ENCODE measurements around the gene TRIM7. TPM values are rescaled to one million over a fixed set of nuclear protein-coding genes. Genes with fewer than 3 reads are reported as not detected.

TRIM7 gene
- total and polyA plus RNA-seq, 2 of the 4 experiments (the other 2 are of a cell fraction): 0.54 to 1.0 TPM

DNA sequence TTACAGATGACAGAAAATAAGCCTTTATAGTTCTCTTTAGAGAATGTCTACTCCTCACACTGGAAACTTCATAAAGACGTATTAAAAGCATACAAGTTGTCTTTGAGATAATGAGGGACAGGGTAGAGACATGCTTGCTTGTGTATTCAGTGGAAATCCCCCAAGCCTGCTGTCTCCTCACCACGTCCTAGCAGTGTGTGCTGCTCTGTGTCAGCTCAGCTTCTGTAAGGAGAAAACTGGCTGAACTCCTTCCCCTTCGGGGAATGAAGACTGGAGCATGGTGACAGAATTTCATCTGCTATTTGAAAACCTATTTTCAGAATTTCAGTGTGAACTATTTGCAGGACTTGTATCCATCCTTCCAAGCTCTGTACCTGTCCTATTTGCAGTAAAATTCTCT is 48.2 kb downstream of the TRIM7 start:
- Histone ChIP-seq H4K8ac (ENCODE audit: low read depth in 2 of 2, low read length in 2 of 2) (no peak overlapping the region), H3K9me3 (ENCODE audit: control insufficient read depth, insufficient read depth, low read length) (no peaks in the 10 kb centered on the region), H3K14ac (replicated peaks; ENCODE audit: low read depth, low read length) (no peak overlapping the region), H3K9ac (ENCODE audit: low read depth, low read length) (no peak overlapping the region), H3K56ac (ENCODE audit: extremely low read depth, insufficient read depth, low read length) (no peak overlapping the region), H2AFZ (replicated peaks; ENCODE audit: low read length, poor library complexity) (no peak overlapping the region), H3K27ac (ENCODE audit: insufficient read depth, low read length) (no peak overlapping the region), H4K5ac (ENCODE audit: low read depth, low read length) (no peak overlapping the region), H2AK5ac (ENCODE audit: low read depth, low read length) (no peak overlapping the region), H2BK20ac (ENCODE audit: low read depth, low read length) (no peak overlapping the region), H2AK9ac (replicated peaks; ENCODE audit: low read depth, low read length, poor library complexity) (no peak overlapping the region), H2BK5ac (ENCODE audit: low read depth, low read length, poor library complexity, severe bottlenecking) (no peak overlapping the region), H3K18ac (ENCODE audit: low read depth, low read length) (no peak overlapping the region), H3K36me3 (ENCODE audit: control insufficient read depth, insufficient read depth, low read length) (no peaks in the 10 kb centered on the region), H3K4ac (ENCODE audit: low read depth, low read length) (no peak overlapping the region), H4K20me1 (ENCODE audit: insufficient read depth, low read length) (no peaks in the 10 kb centered on the region), H2BK120ac (ENCODE audit: low read depth, low read length) (no peak overlapping the region), H3K9me1 (ENCODE audit: insufficient read depth, low read length) (no peaks in the 10 kb centered on the region; the same call in 1 of the 2 replicates), H3K4me3 (ENCODE audit: insufficient read depth, low read depth, low read length) (no peak overlapping the region), H4K91ac (ENCODE audit: insufficient read depth, low read depth, low read length) (no peak overlapping the region), H3K23ac (ENCODE audit: low read depth, low read length) (no peak overlapping the region), H3K27me3 (ENCODE audit: control insufficient read depth, insufficient read depth, low read length) (peaks cover 4% of the 10 kb centered on the region), H3K4me1 (ENCODE audit: control insufficient read depth, insufficient read depth, low read length) (peaks cover 4% of the 10 kb centered on the region), H3K79me1 (ENCODE audit: low read depth in 1 of 2, low read length in 2 of 2) (no peaks in the 10 kb centered on the region), H2BK15ac (ENCODE audit: low read depth, low read length) (no peak overlapping the region), H3K4me2 (ENCODE audit: low read depth, low read length) (no peak overlapping the region)
- dilution Hi-C loops (cut with HindIII; ENCODE audit: low sequenced_read_pairs, unreplicated experiment): no loop called here
- TF ChIP-seq SMC3 (IDR thresholded peaks at IDR 0.05; ENCODE audit: low read depth, low read length) (no peak), CEBPB (IDR thresholded peaks at IDR 0.05; ENCODE audit: low read depth, low read length) (no peak), RCOR1 (IDR thresholded peaks at IDR 0.05; ENCODE audit: insufficient replicate concordance, low read length) (no peak), POLR2A (IDR thresholded peaks at IDR 0.05; ENCODE audit: low read depth, low read length) (no peak), NFE2L2 (IDR thresholded peaks at IDR 0.05; ENCODE audit: low read depth, low read length) (no peak), USF2 (IDR thresholded peaks at IDR 0.05; ENCODE audit: low read depth, low read length) (no peak), BHLHE40 (IDR thresholded peaks at IDR 0.05; ENCODE audit: low read depth, low read length) (no peak), MAZ (IDR thresholded peaks at IDR 0.05; ENCODE audit: borderline replicate concordance, low read depth, low read length) (no peak), MAFK (IDR thresholded peaks at IDR 0.05; ENCODE audit: low read depth, low read length) (no peak), RFX5 (IDR thresholded peaks at IDR 0.05; ENCODE audit: low read depth, low read length) (no peak), RAD21 (IDR thresholded peaks at IDR 0.05; ENCODE audit: low read length) (no peak), CHD1 (IDR thresholded peaks at IDR 0.05; ENCODE audit: low read depth, low read length) (no peak), FOS (IDR thresholded peaks at IDR 0.05; ENCODE audit: low read depth, low read length) (no peak), MXI1 (IDR thresholded peaks at IDR 0.05; ENCODE audit: borderline replicate concordance, low read depth, low read length) (no peak)
- TF ChIP-seq, protein P1, sequence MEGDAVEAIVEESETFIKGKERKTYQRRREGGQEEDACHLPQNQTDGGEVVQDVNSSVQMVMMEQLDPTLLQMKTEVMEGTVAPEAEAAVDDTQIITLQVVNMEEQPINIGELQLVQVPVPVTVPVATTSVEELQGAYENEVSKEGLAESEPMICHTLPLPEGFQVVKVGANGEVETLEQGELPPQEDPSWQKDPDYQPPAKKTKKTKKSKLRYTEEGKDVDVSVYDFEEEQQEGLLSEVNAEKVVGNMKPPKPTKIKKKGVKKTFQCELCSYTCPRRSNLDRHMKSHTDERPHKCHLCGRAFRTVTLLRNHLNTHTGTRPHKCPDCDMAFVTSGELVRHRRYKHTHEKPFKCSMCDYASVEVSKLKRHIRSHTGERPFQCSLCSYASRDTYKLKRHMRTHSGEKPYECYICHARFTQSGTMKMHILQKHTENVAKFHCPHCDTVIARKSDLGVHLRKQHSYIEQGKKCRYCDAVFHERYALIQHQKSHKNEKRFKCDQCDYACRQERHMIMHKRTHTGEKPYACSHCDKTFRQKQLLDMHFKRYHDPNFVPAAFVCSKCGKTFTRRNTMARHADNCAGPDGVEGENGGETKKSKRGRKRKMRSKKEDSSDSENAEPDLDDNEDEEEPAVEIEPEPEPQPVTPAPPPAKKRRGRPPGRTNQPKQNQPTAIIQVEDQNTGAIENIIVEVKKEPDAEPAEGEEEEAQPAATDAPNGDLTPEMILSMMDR (conservative IDR thresholded peaks at IDR 0.05; ENCODE audit: low read depth, low read length): no peak
- TF ChIP-seq, protein P2, sequence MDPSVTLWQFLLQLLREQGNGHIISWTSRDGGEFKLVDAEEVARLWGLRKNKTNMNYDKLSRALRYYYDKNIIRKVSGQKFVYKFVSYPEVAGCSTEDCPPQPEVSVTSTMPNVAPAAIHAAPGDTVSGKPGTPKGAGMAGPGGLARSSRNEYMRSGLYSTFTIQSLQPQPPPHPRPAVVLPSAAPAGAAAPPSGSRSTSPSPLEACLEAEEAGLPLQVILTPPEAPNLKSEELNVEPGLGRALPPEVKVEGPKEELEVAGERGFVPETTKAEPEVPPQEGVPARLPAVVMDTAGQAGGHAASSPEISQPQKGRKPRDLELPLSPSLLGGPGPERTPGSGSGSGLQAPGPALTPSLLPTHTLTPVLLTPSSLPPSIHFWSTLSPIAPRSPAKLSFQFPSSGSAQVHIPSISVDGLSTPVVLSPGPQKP (IDR thresholded peaks at IDR 0.05; ENCODE audit: borderline replicate concordance, low read depth, low read length): no peak
- ChIA-PET POLR2A (ENCODE audit: unreplicated experiment) (no interaction called here), CTCF (no interaction called here)
- no peak for ATAC-seq (ENCODE audit: low read depth)
- no TSS peak for BruUV-seq (replicated peaks)
- DNase-seq: no peak
- intact Hi-C loops (cut with micrococcal nuclease): loop anchor here (5.0 kb wide), 1 partner anchor 289 kb away; no protein-coding TSS in a partner anchor
- no CpG with 5 or more reads among the region's 3 CpGs for WGBS, 2 experiments (ENCODE audit: extremely low coverage in 2 of 2, insufficient read length in 1 of 2)
- in situ Hi-C loops (cut with MboI; ENCODE audit: low sequenced_read_pairs): loop anchor here (10.0 kb wide), 1 partner anchor 282 kb away; no protein-coding TSS in a partner anchor

Measured in IMR-90 (cell line).